OCI-LY3 (cell line): Measurements from ENCODE around the gene IER5.

Experiments used
- CTCF ChIP-seq: fragments of 200-600, 300-600 bp; sonication (generic); IDR thresholded peaks from 2 replicates; pipeline ENCODE4 v1.5.1; 2014; ENCODE audit warnings: antibody characterized with exemption, low read length, low read depth
- EZH2phosphoT487 ChIP-seq: fragments of 200-600 bp; shearing (Covaris generic); IDR thresholded peaks from 2 replicates; pipeline ENCODE4 v1.6.1; 2018; ENCODE audit warnings: antibody characterized with exemption, mixed run types, low read depth

GRCh38 chr1:181121498-181121897, 33.0 kb downstream of the IER5 start:
- no peak for TF ChIP-seq CTCF
- no peak for TF ChIP-seq EZH2phosphoT487
